Hepatocyte (in vitro differentiated cells): ENCODE data around the gene ASB15.

Experiments used
- CTCF ChIP-seq: fragments of 200-600 bp; sonication (generic); IDR thresholded peaks from 2 replicates; pipeline ENCODE4 v1.5.1; 2016; ENCODE audit warnings: antibody characterized with exemption, mild to moderate bottlenecking; ENCODE audit not compliant: poor library complexity
- EZH2phosphoT487 ChIP-seq: fragments of 200-600 bp; sonication (generic); IDR thresholded peaks from one replicate; pipeline ENCODE4 v1.6.1; 2018; ENCODE audit warnings: antibody characterized with exemption, mild to moderate bottlenecking, low read depth, moderate library complexity; ENCODE audit not compliant: unreplicated experiment, severe bottlenecking

DNA sequence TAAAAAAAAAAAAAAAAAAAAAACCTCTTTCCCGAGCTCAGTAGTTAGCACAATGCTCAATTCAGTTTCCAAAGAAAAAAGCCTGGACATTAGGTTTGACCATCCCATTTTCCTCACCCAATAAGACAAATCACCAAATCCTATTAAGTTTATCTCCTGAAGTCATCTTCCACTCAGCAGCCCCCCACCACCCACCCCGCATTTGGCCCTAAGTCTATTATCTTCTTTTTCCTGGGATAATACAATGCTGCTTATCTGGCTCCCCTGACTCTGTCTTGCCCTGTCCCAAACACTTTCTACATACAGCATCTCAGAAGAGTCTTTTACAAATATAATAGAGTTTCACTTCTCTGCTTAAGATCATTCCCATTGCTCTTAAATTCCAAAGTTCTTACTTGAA is 36.3 kb downstream of the ASB15 start:
- TF ChIP-seq CTCF (no peak), EZH2phosphoT487 (no peak)
